Activated naive CD8-positive, alpha-beta T cell treated with anti-CD3 and anti-CD28 coated beads for 36 hours (primary cell): ENCODE data around the gene SESN2. TPM values are rescaled to one million over a fixed set of nuclear protein-coding genes. Genes with fewer than 3 reads are reported as not detected.

Experiments used
- DNase-seq: peaks from one replicate; pipeline ENCODE4 v3.0.0; 2021
- H3K27ac Mint-ChIP-seq: one replicate; pipeline ENCODE4 v1.8.0; 2022; ENCODE audit warnings: mild to moderate bottlenecking, moderate library complexity, mixed read lengths
- H3K27me3 Mint-ChIP-seq: one replicate; pipeline ENCODE4 v1.8.0; 2022; ENCODE audit warnings: mild to moderate bottlenecking, mixed read lengths
- H3K36me3 Mint-ChIP-seq: one replicate; pipeline ENCODE4 v1.8.0; 2021; ENCODE audit warnings: mild to moderate bottlenecking, mixed read lengths
- H3K4me1 Mint-ChIP-seq: one replicate; pipeline ENCODE4 v1.8.0; 2021; ENCODE audit warnings: mixed read lengths
- H3K4me3 Mint-ChIP-seq: one replicate; pipeline ENCODE4 v1.8.0; 2022; ENCODE audit warnings: mild to moderate bottlenecking, moderate library complexity, mixed read lengths
- H3K9me3 Mint-ChIP-seq: one replicate; pipeline ENCODE4 v1.8.0; 2022; ENCODE audit warnings: mixed read lengths
- total RNA-seq, 2 experiments: library from RNA; stranded (reverse); gene quantifications; one replicate each; pipeline ENCODE4 v1.2.3, GENCODE V29; 2021

SESN2 gene, protein sequence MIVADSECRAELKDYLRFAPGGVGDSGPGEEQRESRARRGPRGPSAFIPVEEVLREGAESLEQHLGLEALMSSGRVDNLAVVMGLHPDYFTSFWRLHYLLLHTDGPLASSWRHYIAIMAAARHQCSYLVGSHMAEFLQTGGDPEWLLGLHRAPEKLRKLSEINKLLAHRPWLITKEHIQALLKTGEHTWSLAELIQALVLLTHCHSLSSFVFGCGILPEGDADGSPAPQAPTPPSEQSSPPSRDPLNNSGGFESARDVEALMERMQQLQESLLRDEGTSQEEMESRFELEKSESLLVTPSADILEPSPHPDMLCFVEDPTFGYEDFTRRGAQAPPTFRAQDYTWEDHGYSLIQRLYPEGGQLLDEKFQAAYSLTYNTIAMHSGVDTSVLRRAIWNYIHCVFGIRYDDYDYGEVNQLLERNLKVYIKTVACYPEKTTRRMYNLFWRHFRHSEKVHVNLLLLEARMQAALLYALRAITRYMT
- total RNA-seq = 10 to 100 TPM; 35.4 to 36.3 TPM

- DNase-seq = peak; percentile 100
- peaks cover 35% of the 10 kb centered on the region for H3K4me1 Mint-ChIP-seq
- peak within 1 kb of the TSS; percentile 77 for H3K4me3 Mint-ChIP-seq
- H3K27me3 Mint-ChIP-seq = no peaks in the 10 kb centered on the region
- H3K36me3 Mint-ChIP-seq = peaks cover 10% of the 10 kb centered on the region
- peak within 1 kb of the TSS; percentile 97 for H3K27ac Mint-ChIP-seq
- peaks cover 3% of the 10 kb centered on the region for H3K9me3 Mint-ChIP-seq
Observed at GRCh38 chr1:28259252-28259933, at the start of gene SESN2. Gene SESN2, plus strand, starts transcription at chr1:28259518. Its CDS starts 330 bp downstream, at chr1:28259848.

GRCh38 chr1:28209700-28210099 lies 49.6 kb upstream of the SESN2 start:
- Mint-ChIP-seq H3K9me3 (no peaks in the 10 kb centered on the region), H3K27me3 (no peaks in the 10 kb centered on the region), H3K27ac (no peak overlapping the region), H3K4me3 (no peak overlapping the region), H3K36me3 (peaks cover 8% of the 10 kb centered on the region), H3K4me1 (peaks cover 3% of the 10 kb centered on the region)
- no peak for DNase-seq

DNA sequence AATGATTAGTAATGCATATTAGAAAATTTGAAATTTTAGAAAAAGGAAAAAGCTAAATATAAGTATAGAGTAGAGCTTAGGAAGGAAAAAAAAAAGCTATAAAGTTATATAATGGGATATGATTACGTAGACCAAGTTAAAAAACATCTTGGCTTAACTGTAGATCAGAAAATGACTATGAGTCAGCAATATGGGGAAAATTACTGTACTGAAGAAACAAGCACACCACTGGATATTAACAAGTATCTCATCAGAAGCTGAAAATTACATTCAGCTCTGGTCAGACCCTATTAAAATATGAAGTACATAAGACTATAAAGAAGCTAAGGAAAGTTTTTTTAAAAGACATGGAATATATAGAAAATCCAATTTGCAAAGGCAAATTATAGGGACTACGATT lies 46.0 kb upstream of the SESN2 start:
- Mint-ChIP-seq H3K36me3 (peaks cover 9% of the 10 kb centered on the region), H3K4me3 (no peak overlapping the region), H3K27me3 (no peaks in the 10 kb centered on the region), H3K9me3 (no peaks in the 10 kb centered on the region), H3K4me1 (peaks cover 3% of the 10 kb centered on the region), H3K27ac (no peak overlapping the region)
- no peak for DNase-seq

DNA sequence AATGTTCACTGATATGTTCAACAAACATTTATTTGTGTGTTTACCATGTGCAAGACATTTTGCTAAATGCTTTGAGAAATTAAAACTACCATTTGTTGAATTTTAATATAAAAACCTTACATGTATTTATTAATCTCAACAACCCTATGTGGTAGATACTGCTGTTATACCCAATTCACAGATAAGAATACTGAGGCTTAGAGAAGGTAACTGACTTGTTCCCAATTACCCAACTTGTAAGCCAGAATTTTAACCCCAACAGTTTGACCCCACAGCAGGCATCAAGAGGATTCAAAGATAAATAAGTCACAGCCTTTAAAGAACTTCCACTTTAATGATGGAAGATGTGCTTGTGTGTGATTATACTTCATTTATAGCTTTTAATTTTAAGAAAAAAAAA lies 30.2 kb upstream of the SESN2 start:
- no peaks in the 10 kb centered on the region for H3K9me3 Mint-ChIP-seq
- H3K4me3 Mint-ChIP-seq = no peak overlapping the region
- no peaks in the 10 kb centered on the region for H3K27me3 Mint-ChIP-seq
- no peak for DNase-seq
- no peak overlapping the region for H3K27ac Mint-ChIP-seq
- H3K4me1 Mint-ChIP-seq = peaks cover 13% of the 10 kb centered on the region
- peaks cover 25% of the 10 kb centered on the region for H3K36me3 Mint-ChIP-seq

DNA sequence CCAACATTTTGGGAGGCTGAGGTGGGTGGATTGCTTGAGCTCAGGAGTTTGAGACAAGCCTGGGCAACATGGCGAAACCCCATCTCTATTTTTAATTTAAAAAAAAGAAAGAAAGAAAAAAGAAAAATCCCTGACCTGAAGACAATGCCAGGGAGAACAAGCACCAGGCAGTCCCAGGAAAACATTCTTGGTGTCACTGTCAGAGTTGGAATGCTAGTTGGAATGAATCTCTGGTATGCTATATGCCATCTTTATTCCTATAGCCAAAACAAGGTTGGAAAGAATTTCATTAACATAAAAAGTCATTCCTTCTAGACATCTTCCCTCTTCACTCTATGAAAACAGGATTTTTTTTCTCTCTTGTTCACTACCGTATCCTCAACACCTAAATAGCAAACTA lies 29.3 kb upstream of the SESN2 start:
- no peak overlapping the region for H3K27ac Mint-ChIP-seq
- no peaks in the 10 kb centered on the region for H3K27me3 Mint-ChIP-seq
- H3K4me3 Mint-ChIP-seq = no peak overlapping the region

DNA sequence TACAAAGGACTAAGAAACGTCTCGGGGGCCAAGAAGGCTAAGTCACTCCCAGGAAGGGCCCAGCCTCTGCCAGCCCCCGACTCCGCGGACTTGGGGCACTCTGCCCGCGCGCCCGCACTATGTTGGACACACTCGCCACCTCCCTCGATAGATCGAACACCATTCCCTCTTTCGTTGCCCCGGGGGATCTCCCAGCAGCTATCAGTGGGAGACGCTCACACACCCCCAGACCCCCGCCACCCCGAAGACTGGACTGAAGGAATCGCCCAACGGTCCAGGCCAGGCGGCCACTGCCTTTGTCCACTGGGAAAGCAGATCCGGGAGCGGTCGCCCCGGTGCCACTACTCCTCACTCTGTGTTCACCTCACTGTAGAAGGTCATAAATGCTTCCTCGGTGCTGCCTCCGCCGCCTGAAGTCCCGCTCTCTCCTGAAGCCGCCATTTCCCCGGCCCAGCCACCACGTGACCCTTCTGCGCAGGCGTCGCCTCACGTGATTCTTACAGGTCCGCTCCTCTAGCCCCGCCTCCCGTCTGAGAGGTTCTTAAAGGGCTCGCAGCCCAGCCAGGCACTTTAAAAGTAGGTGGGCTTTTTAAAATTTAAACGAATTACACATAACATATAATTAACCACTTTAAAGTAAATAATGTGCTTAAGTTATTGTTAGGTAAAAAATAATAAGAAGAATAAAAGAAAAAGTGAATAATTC lies 26.6 kb upstream of the SESN2 start, which contains the start of gene DNAJC8:
Gene DNAJC8, minus strand, starts transcription at position 472 of the 706 bp plus-strand sequence. Its CDS starts 31 bp downstream, at position 441.
- Mint-ChIP-seq H3K27me3 (no peaks in the 10 kb centered on the region), H3K9me3 (no peaks in the 10 kb centered on the region), H3K4me3 (peak within 1 kb of the TSS; percentile 100), H3K27ac (peak within 1 kb of the TSS; percentile 94), H3K36me3 (peaks cover 14% of the 10 kb centered on the region), H3K4me1 (peaks cover 13% of the 10 kb centered on the region)
- DNase-seq = peak; percentile 93

More for the DNA sequence above, 29.3 kb upstream of the SESN2 start:
- Mint-ChIP-seq H3K4me1 (peaks cover 13% of the 10 kb centered on the region), H3K36me3 (peaks cover 21% of the 10 kb centered on the region), H3K9me3 (no peaks in the 10 kb centered on the region)
- no peak for DNase-seq

DNA sequence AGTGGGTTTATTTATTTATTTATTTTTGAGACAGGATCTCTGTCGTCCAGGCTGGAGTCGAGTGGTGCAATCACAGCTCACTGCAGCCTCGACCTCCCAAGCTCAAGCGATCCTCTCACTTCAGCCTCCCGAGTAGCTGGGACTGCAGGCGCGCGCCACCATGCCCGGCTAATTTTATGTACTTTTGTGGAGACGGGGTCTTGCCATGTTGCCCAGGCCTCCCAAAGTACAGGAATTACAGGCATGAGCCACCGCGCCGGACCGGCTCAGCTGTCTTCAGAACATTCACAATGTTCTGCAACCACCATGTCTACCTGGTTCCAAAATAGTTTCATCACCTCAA lies 26.1 kb upstream of the SESN2 start:
- H3K4me1 Mint-ChIP-seq = peaks cover 13% of the 10 kb centered on the region
- peaks cover 14% of the 10 kb centered on the region for H3K36me3 Mint-ChIP-seq
- no peaks in the 10 kb centered on the region for H3K9me3 Mint-ChIP-seq
- H3K4me3 Mint-ChIP-seq = no peak overlapping the region
- no peaks in the 10 kb centered on the region for H3K27me3 Mint-ChIP-seq
- no peak overlapping the region for H3K27ac Mint-ChIP-seq
- no peak for DNase-seq

DNA sequence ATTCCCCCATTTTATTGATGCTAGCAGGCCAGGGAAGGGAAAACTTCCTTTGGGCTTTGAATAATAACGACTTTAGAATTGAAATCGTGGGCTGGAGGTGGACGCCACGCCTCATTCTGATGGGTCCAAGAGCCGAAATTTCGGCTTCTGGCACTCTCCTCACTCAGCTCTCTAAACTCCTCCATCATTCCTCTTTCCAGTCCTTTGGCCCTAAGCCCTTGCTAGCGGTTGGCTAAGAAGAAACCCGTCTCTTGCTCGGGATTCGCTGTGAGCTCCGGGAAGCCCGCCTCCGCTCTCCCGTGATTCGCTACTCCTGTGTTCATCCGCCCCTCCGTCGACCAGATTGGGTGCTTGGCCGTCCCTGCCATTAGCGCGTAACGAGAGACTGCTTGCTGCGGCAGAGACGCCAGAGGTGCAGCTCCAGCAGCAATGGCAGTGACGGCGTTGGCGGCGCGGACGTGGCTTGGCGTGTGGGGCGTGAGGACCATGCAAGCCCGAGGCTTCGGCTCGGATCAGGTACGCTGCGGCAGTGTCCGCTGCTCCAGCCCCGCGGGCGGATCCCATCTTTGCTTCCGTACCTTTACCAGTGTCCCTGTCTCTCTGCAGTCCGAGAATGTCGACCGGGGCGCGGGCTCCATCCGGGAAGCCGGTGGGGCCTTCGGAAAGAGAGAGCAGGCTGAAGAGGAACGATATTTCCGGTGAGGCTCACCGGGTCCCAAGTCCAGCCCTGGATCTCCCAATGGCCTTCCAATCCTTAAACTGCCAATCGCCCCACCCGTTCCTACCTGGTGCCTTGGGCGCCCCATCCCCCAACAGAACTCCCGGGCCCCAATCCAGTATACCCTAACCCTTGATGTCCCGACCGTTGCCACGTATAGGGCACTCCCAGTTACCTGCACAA lies 23.3 kb upstream of the SESN2 start, which contains the start of gene ATP5IF1:
Gene ATP5IF1, plus strand, starts transcription at position 370 of the 901 bp plus-strand sequence. Its CDS starts 60 bp downstream, at position 430.
- H3K27ac Mint-ChIP-seq = no peak within 1 kb of the TSS
- no peaks in the 10 kb centered on the region for H3K9me3 Mint-ChIP-seq
- H3K36me3 Mint-ChIP-seq = peaks cover 10% of the 10 kb centered on the region
- peak; percentile 94 for DNase-seq
- no peaks in the 10 kb centered on the region for H3K27me3 Mint-ChIP-seq
- peaks cover 10% of the 10 kb centered on the region for H3K4me1 Mint-ChIP-seq
- no peak within 1 kb of the TSS for H3K4me3 Mint-ChIP-seq

GRCh38 chr1:28236656-28237322 lies 22.5 kb upstream of the SESN2 start:
- Mint-ChIP-seq H3K27ac (no peak overlapping the region), H3K4me1 (peaks cover 7% of the 10 kb centered on the region), H3K27me3 (no peaks in the 10 kb centered on the region)

DNA sequence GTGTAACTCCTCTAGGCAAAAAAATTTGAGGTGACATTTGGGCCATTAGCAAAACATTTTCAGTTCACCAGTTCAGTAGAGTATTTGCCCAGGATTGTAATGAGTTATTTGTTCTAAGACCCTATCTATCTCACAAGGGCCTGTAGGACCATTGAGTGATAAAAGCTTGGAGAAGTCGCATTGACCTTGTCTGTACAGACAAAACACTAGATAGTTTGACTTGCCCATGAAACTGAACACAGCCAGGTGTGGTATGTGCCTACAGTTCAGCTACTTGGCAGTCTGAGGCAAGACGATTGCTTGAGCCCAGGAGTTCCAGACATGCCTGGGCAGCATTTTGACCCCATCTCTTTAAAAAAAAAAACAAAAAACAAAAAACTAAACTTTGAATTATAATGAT lies 20.3 kb upstream of the SESN2 start:
- Mint-ChIP-seq H3K27me3 (no peaks in the 10 kb centered on the region), H3K36me3 (peaks cover 1% of the 10 kb centered on the region), H3K4me1 (peaks cover 13% of the 10 kb centered on the region), H3K9me3 (no peaks in the 10 kb centered on the region), H3K4me3 (no peak overlapping the region), H3K27ac (no peak overlapping the region)
- DNase-seq = no peak

More at GRCh38 chr1:28236656-28237322, 22.5 kb upstream of the SESN2 start:
- Mint-ChIP-seq H3K9me3 (no peaks in the 10 kb centered on the region), H3K4me3 (no peak overlapping the region), H3K36me3 (peaks cover 8% of the 10 kb centered on the region)
- DNase-seq = no peak

DNA sequence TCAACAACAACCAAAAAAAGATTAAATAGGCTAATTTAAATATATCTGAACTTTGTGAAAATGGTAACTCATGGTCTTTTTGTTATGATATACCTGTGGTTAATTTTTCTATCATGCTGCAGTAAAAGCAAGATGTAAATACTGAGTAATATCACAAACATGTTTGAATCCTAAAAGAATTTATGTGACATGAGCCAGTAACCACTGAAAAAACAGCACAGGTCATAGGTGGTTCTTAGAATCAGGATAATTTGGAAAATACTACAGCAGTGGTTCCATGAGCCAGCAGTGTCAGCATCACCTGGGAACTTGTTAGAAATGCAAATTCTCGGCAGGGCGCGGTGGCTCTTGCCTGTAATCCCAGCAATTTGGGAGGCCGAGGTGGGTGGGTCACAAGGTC lies 19.3 kb upstream of the SESN2 start:
- peaks cover 23% of the 10 kb centered on the region for H3K4me1 Mint-ChIP-seq
- no peak overlapping the region for H3K4me3 Mint-ChIP-seq
- no peaks in the 10 kb centered on the region for H3K9me3 Mint-ChIP-seq
- no peak for DNase-seq
- H3K27ac Mint-ChIP-seq = no peak overlapping the region
- H3K36me3 Mint-ChIP-seq = peaks cover 2% of the 10 kb centered on the region
- H3K27me3 Mint-ChIP-seq = no peaks in the 10 kb centered on the region

- Mint-ChIP-seq H3K27ac (no peak overlapping the region), H3K9me3 (no peaks in the 10 kb centered on the region), H3K36me3 (peaks cover 2% of the 10 kb centered on the region), H3K27me3 (no peaks in the 10 kb centered on the region), H3K4me1 (peaks cover 30% of the 10 kb centered on the region), H3K4me3 (no peak overlapping the region)
- no peak for DNase-seq
Observed at GRCh38 chr1:28241638-28242241, 17.6 kb upstream of the SESN2 start.

- H3K4me1 Mint-ChIP-seq = peaks cover 45% of the 10 kb centered on the region
- H3K4me3 Mint-ChIP-seq = peak overlapping the region; percentile 53
- H3K27ac Mint-ChIP-seq = peak overlapping the region; percentile 88
- peaks cover 2% of the 10 kb centered on the region for H3K36me3 Mint-ChIP-seq
- no peaks in the 10 kb centered on the region for H3K9me3 Mint-ChIP-seq
- no peak for DNase-seq
- H3K27me3 Mint-ChIP-seq = no peaks in the 10 kb centered on the region
Observed at GRCh38 chr1:28243685-28244311, 15.5 kb upstream of the SESN2 start.
